Esophagus muscularis mucosa (tissue), 3 donors: Measurements from ENCODE around the gene GPC6.

Experiments used
- POLR2A ChIP-seq: fragments of 450-650 bp; IDR thresholded peaks from one replicate; pipeline ENCODE4 v1.6.1; 2017; ENCODE audit warnings: antibody characterized with exemption, moderate library complexity, mild to moderate bottlenecking, low read depth
- TF ChIP-seq, protein P1 (sequence below), 3 experiments: fragments of 200-600 bp in 2 of 3; fragments of 450-650 bp in 1 of 3; sonication (generic) in 2 of 3; IDR thresholded peaks; one replicate each; pipeline ENCODE4 v1.5.1; 2017 to 2019; ENCODE audit warnings: antibody characterized with exemption in 3 of 3, mild to moderate bottlenecking in 2 of 3, moderate library complexity in 1 of 3

GRCh38 chr13:93875547-93875946 lies 648.9 kb downstream of the GPC6 start:
- TF ChIP-seq POLR2A = no peak
- TF ChIP-seq, protein P1, sequence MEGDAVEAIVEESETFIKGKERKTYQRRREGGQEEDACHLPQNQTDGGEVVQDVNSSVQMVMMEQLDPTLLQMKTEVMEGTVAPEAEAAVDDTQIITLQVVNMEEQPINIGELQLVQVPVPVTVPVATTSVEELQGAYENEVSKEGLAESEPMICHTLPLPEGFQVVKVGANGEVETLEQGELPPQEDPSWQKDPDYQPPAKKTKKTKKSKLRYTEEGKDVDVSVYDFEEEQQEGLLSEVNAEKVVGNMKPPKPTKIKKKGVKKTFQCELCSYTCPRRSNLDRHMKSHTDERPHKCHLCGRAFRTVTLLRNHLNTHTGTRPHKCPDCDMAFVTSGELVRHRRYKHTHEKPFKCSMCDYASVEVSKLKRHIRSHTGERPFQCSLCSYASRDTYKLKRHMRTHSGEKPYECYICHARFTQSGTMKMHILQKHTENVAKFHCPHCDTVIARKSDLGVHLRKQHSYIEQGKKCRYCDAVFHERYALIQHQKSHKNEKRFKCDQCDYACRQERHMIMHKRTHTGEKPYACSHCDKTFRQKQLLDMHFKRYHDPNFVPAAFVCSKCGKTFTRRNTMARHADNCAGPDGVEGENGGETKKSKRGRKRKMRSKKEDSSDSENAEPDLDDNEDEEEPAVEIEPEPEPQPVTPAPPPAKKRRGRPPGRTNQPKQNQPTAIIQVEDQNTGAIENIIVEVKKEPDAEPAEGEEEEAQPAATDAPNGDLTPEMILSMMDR (IDR thresholded peaks at IDR 0.05) = no peak
